HepG2 (cell line): ENCODE measurements around the gene SHQ1. TPM values are rescaled to one million over a fixed set of nuclear protein-coding genes. Genes with fewer than 3 reads are reported as not detected.

Experiments used
- ATAC-seq: fragments of 200-7000 bp; cut with Tn5 transposase; 3 replicates; pipeline ENCODE4 v1.9.1; 2020; ENCODE audit warnings: mild to moderate bottlenecking, moderate library complexity
- BruUV-seq: library from RNA; stranded (reverse); fragments of 400-500 nt; replicated peaks from 2 replicates; lab custom pipeline; 2021; lab: Mats Ljungman, UMichigan
- CTCF ChIA-PET: fragments of 300-600 bp; formaldehyde crosslinking; extraction: SDS; loops from one replicate; lab custom pipeline; 2021; ENCODE audit warnings: low total read pairs, inconsistent platforms, low intra/inter-chr PET ratio; lab: Yijun Ruan, JAX
- POLR2A ChIA-PET: fragments of 350-600 bp; sonication (Branson Sonifier 250); formaldehyde crosslinking; loops from one replicate; lab custom pipeline; 2020; ENCODE audit warnings: antibody characterized with exemption, inconsistent platforms; lab: Yijun Ruan, JAX
- DNase-seq: peaks from one replicate; pipeline ENCODE4 v3.0.0-alpha.2; 2015; ENCODE audit warnings: low spot score
- FAIRE-seq: peaks from 3 replicates; lab custom pipeline; 2011; peaks lifted over from hg19 to GRCh38; lab: Jason Lieb, UNC
- H2AFZ ChIP-seq: one replicate; pipeline ENCODE4 v1.6.1; 2011; ENCODE audit warnings: low read length, inconsistent platforms
- H3K27ac ChIP-seq: fragments of 300-600 bp; 3 replicates; pipeline ENCODE4 v1.8.0; 2011; ENCODE audit warnings: mixed run types, mild to moderate bottlenecking, mixed read lengths, low read length, inconsistent platforms; ENCODE audit not compliant: insufficient read depth; ENCODE audit errors: extremely low read length
- H3K27me3 ChIP-seq, 2 experiments: fragments of 200-600 bp in 1 of 2; 2 replicates in 1 of 2; 3 replicates in 1 of 2; pipeline versions ENCODE4 v1.6.0 to v1.8.0; 2011; ENCODE audit warnings: low read length in 2 of 2, mild to moderate bottlenecking in 2 of 2, moderate library complexity in 2 of 2, inconsistent platforms in 1 of 2; ENCODE audit not compliant: insufficient read depth in 2 of 2, control insufficient read depth in 1 of 2
- H3K36me3 ChIP-seq, 2 experiments: fragments of 200-600 bp in 1 of 2; replicated peaks in 1 of 2; 2 replicates in 1 of 2; 3 replicates in 1 of 2; pipeline versions ENCODE4 v1.5.1 to v1.8.0; 2011; ENCODE audit warnings: low read length in 2 of 2, inconsistent platforms in 1 of 2; ENCODE audit not compliant: insufficient read depth in 2 of 2, control insufficient read depth in 1 of 2
- H3K4me1 ChIP-seq: 2 replicates; pipeline ENCODE4 v1.5.1; 2012; ENCODE audit warnings: low read length, inconsistent platforms; ENCODE audit not compliant: insufficient read depth
- H3K4me2 ChIP-seq: 2 replicates; pipeline ENCODE4 v1.6.0; 2011; ENCODE audit warnings: low read depth, low read length, inconsistent platforms
- H3K4me3 ChIP-seq, 3 experiments: fragments of 200-600 bp in 1 of 3; sonication (generic), shearing (Covaris generic) in 1 of 3; replicated peaks in 1 of 3; 2 replicates each; pipeline ENCODE4 v1.5.1; 2011 to 2016; ENCODE audit warnings: low read length in 3 of 3, inconsistent platforms in 2 of 3, low read depth in 2 of 3, mild to moderate bottlenecking in 2 of 3, control low read depth in 1 of 3, mixed read lengths in 1 of 3; ENCODE audit not compliant: insufficient read depth in 1 of 3
- H3K79me2 ChIP-seq: one replicate; pipeline ENCODE4 v1.6.1; 2011; ENCODE audit warnings: low read length, inconsistent platforms; ENCODE audit not compliant: insufficient read depth
- H3K9ac ChIP-seq: 2 replicates; pipeline ENCODE4 v1.6.0; 2011; ENCODE audit warnings: mild to moderate bottlenecking, low read depth, low read length, inconsistent platforms; ENCODE audit not compliant: insufficient read depth
- H3K9me3 ChIP-seq: 2 replicates; pipeline ENCODE4 v1.5.1; 2012; ENCODE audit warnings: mild to moderate bottlenecking, low read length
- H4K20me1 ChIP-seq: 2 replicates; pipeline ENCODE4 v1.6.0; 2011; ENCODE audit warnings: inconsistent platforms, mild to moderate bottlenecking, low read length, moderate library complexity; ENCODE audit not compliant: insufficient read depth
- GTF3A ChIP-seq: sonication (generic); formaldehyde crosslinking; conservative IDR thresholded peaks from 2 replicates; pipeline ENCODE4 v1.4.0; 2020; ENCODE audit warnings: mild to moderate bottlenecking, missing genetic modification reagents
- HNRNPL ChIP-seq: fragments of 200-400 bp; formaldehyde crosslinking; IDR thresholded peaks from 2 replicates; pipeline ENCODE4 v1.6.1; 2017; ENCODE audit warnings: mild to moderate bottlenecking, low read depth, low read length
- NR3C1 ChIP-seq: sonication (generic); formaldehyde crosslinking; IDR thresholded peaks from 2 replicates; pipeline ENCODE4 v1.4.0; 2020; ENCODE audit warnings: missing genetic modification reagents
- NRL ChIP-seq: sonication (generic); formaldehyde crosslinking; IDR thresholded peaks from 2 replicates; pipeline ENCODE4 v1.5.0; 2020; ENCODE audit warnings: missing genetic modification reagents, mild to moderate bottlenecking, moderate library complexity, borderline replicate concordance
- ZFP62 ChIP-seq: sonication (generic); formaldehyde crosslinking; IDR thresholded peaks from 2 replicates; pipeline ENCODE4 v1.4.0; 2020; ENCODE audit warnings: missing genetic modification reagents
- ZNF230 ChIP-seq: sonication (generic); formaldehyde crosslinking; IDR thresholded peaks from 2 replicates; pipeline ENCODE4 v1.4.0; 2020; ENCODE audit warnings: mild to moderate bottlenecking, missing genetic modification reagents
- ZNF468 ChIP-seq: sonication (generic); formaldehyde crosslinking; IDR thresholded peaks from 2 replicates; pipeline ENCODE4 v1.8.0; 2022; ENCODE audit warnings: mild to moderate bottlenecking, moderate library complexity, missing genetic modification reagents
- ZNF652 ChIP-seq: IDR thresholded peaks from 2 replicates; pipeline ENCODE4 v1.6.1; 2016; ENCODE audit warnings: low read depth, borderline replicate concordance
- ZNF816 ChIP-seq: sonication (generic); formaldehyde crosslinking; IDR thresholded peaks from 2 replicates; pipeline ENCODE4 v1.8.0; 2022; ENCODE audit warnings: missing genetic modification reagents, mild to moderate bottlenecking, borderline replicate concordance
- WGBS: methylation state at CpG from one replicate; pipeline ENCODE4 v1.1.6; 2017; ENCODE audit warnings: low lambda C conversion rate; 5-methylcytosine and 5-hydroxymethylcytosine counted together
- in situ Hi-C: cut with HindIII; loops from 2 replicates; pipeline ENCODE4 v1.10.0; 2017; ENCODE audit warnings: low pct_unique_long_range_greater_than_20kb; ENCODE audit not compliant: extremely low pct_ligation_motif_present
- intact Hi-C: fragments of 100-400 bp; cut with micrococcal nuclease; formaldehyde crosslinking; loops from one replicate; pipeline ENCODE4 v1.10.0; 2022; ENCODE audit not compliant: unreplicated experiment
- polyA plus RNA-seq, 8 experiments: library from polyadenylated mRNA; depleted of rRNA in 3 of 8; stranded (reverse) in 7 of 8; unstranded in 1 of 8; fragments of >200 nt; fragmentation: Illumina TruSeq in 4 of 8; extraction: Trizol in 4 of 8; gene quantifications; 2 replicates each; pipeline versions ENCODE4 v1.2.1 to v1.2.3, GENCODE V29; 2011 to 2016; ENCODE audit warnings: low read depth in 4 of 8, missing spikeins in 1 of 8, mixed read lengths in 1 of 8; ENCODE audit not compliant: insufficient read depth in 1 of 8
- total RNA-seq, 5 experiments: library from RNA; depleted of rRNA; stranded (reverse); fragments of >200 nt; fragmentation: Illumina TruSeq; extraction: Trizol; gene quantifications; 2 replicates each; pipeline ENCODE4 v1.2.3, GENCODE V29; 2016; ENCODE audit warnings: low read depth in 1 of 5
- TF ChIP-seq, protein P1 (sequence below): sonication (generic); formaldehyde crosslinking; IDR thresholded peaks from 2 replicates; pipeline ENCODE4 v1.5.0; 2020; ENCODE audit warnings: mild to moderate bottlenecking, missing genetic modification reagents
- TF ChIP-seq, protein P2 (sequence below): sonication (generic); formaldehyde crosslinking; IDR thresholded peaks from 2 replicates; pipeline ENCODE4 v1.9.0; 2021; ENCODE audit warnings: mild to moderate bottlenecking, missing genetic modification reagents
- TF ChIP-seq, protein P3 (sequence below): IDR thresholded peaks from 2 replicates; pipeline ENCODE4 v1.6.1; 2016; ENCODE audit warnings: missing genetic modification reagents, missing compliant biosample characterization
- TF ChIP-seq, protein P4 (sequence below): IDR thresholded peaks from 2 replicates; pipeline ENCODE4 v1.6.1; 2016; ENCODE audit warnings: control low read depth

SHQ1 gene
- total and polyA plus RNA-seq, 2 of the 13 experiments (the other 11 are each of a cell fraction or from before 2014, with no cell fraction given), result 5.5 to 20.3 TPM

DNA sequence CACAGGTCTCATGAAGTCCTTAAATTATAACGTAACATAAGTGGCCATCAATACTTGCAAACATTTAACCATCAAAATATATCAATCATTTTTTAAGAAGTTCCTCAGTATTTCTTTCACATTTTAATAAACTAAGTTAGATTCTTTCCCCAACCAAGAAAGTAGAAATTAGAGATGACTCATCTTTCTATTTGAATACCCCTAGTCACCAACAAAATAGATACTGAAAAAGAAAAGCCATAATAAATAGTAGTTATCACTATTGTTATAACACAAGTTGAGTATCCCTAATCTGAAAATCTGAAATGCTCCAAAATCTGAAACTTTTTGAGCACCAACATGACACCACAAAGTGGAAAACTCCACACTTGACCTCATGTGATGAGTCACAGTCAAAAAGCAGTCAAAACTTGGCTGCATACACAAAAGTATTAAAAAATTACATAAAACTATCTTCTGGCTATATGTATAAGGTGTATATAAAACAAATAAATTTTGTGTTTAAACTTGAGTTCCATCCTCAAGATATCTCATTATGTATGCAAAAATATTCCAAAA, 3.7 kb downstream of the SHQ1 start (continued):
- TF ChIP-seq, protein P1, sequence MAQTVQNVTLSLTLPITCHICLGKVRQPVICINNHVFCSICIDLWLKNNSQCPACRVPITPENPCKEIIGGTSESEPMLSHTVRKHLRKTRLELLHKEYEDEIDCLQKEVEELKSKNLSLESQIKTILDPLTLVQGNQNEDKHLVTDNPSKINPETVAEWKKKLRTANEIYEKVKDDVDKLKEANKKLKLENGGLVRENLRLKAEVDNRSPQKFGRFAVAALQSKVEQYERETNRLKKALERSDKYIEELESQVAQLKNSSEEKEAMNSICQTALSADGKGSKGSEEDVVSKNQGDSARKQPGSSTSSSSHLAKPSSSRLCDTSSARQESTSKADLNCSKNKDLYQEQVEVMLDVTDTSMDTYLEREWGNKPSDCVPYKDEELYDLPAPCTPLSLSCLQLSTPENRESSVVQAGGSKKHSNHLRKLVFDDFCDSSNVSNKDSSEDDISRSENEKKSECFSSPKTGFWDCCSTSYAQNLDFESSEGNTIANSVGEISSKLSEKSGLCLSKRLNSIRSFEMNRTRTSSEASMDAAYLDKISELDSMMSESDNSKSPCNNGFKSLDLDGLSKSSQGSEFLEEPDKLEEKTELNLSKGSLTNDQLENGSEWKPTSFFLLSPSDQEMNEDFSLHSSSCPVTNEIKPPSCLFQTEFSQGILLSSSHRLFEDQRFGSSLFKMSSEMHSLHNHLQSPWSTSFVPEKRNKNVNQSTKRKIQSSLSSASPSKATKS (CRISPR knock-in tag), result no peak
- TF ChIP-seq ZNF468 (CRISPR knock-in tag) (no peak), ZNF230 (CRISPR knock-in tag) (no peak)

DNA sequence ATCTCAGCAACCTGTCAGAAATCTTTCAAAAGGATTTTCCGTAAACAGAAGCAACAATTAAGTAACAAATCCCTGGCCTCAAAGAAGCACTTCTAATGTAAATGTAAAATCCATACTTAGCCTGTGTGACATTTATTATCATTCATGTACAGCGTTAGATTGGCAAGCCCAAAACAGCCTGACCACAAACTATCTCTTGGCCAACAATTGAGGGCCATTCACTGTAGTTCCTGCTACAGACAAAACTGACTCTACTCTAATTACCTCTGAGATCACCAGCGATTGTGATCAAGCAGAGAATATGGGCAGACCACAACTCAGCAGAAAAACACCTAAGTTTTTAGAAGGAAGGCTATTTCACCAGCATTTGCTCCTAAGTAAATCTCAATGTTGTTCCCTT, 9.2 kb downstream of the SHQ1 start:
- Histone ChIP-seq H3K27ac (no peak overlapping the region), H3K4me1 (no peaks in the 10 kb centered on the region), H3K79me2 (no peaks in the 10 kb centered on the region), H3K4me3 (no peak overlapping the region), H2AFZ (no peak overlapping the region), H4K20me1 (no peaks in the 10 kb centered on the region), H3K27me3 (no peaks in the 10 kb centered on the region), H3K4me2 (no peak overlapping the region), H3K9ac (no peak overlapping the region), H3K9me3 (no peaks in the 10 kb centered on the region), H3K36me3 (peaks cover 4 to 52% of the 10 kb centered on the region in 2 experiments)
- intact Hi-C loops, result no loop called here
- no peak for ATAC-seq
- CTCF ChIA-PET, result no interaction called here
- no peak for FAIRE-seq
- WGBS, result 96% methylated on average over 3 of the region's 3 CpGs
- no peak for DNase-seq
- BruUV-seq, result no TSS peak
- POLR2A ChIA-PET, result no interaction called here
- in situ Hi-C loops, result no loop called here
- TF ChIP-seq HNRNPL (no peak), ZNF652 (no peak), ZFP62 (no peak), NRL (CRISPR knock-in tag) (no peak), ZNF816 (no peak), GTF3A (no peak), NR3C1 (CRISPR knock-in tag) (no peak)
- TF ChIP-seq, protein P2, sequence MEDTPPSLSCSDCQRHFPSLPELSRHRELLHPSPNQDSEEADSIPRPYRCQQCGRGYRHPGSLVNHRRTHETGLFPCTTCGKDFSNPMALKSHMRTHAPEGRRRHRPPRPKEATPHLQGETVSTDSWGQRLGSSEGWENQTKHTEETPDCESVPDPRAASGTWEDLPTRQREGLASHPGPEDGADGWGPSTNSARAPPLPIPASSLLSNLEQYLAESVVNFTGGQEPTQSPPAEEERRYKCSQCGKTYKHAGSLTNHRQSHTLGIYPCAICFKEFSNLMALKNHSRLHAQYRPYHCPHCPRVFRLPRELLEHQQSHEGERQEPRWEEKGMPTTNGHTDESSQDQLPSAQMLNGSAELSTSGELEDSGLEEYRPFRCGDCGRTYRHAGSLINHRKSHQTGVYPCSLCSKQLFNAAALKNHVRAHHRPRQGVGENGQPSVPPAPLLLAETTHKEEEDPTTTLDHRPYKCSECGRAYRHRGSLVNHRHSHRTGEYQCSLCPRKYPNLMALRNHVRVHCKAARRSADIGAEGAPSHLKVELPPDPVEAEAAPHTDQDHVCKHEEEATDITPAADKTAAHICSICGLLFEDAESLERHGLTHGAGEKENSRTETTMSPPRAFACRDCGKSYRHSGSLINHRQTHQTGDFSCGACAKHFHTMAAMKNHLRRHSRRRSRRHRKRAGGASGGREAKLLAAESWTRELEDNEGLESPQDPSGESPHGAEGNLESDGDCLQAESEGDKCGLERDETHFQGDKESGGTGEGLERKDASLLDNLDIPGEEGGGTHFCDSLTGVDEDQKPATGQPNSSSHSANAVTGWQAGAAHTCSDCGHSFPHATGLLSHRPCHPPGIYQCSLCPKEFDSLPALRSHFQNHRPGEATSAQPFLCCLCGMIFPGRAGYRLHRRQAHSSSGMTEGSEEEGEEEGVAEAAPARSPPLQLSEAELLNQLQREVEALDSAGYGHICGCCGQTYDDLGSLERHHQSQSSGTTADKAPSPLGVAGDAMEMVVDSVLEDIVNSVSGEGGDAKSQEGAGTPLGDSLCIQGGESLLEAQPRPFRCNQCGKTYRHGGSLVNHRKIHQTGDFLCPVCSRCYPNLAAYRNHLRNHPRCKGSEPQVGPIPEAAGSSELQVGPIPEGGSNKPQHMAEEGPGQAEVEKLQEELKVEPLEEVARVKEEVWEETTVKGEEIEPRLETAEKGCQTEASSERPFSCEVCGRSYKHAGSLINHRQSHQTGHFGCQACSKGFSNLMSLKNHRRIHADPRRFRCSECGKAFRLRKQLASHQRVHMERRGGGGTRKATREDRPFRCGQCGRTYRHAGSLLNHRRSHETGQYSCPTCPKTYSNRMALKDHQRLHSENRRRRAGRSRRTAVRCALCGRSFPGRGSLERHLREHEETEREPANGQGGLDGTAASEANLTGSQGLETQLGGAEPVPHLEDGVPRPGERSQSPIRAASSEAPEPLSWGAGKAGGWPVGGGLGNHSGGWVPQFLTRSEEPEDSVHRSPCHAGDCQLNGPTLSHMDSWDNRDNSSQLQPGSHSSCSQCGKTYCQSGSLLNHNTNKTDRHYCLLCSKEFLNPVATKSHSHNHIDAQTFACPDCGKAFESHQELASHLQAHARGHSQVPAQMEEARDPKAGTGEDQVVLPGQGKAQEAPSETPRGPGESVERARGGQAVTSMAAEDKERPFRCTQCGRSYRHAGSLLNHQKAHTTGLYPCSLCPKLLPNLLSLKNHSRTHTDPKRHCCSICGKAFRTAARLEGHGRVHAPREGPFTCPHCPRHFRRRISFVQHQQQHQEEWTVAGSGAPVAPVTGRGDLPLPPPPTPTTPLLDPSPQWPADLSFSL, result no peak
- TF ChIP-seq, protein P3, sequence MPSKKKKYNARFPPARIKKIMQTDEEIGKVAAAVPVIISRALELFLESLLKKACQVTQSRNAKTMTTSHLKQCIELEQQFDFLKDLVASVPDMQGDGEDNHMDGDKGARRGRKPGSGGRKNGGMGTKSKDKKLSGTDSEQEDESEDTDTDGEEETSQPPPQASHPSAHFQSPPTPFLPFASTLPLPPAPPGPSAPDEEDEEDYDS (CRISPR knock-in tag), result no peak
- TF ChIP-seq, protein P4, sequence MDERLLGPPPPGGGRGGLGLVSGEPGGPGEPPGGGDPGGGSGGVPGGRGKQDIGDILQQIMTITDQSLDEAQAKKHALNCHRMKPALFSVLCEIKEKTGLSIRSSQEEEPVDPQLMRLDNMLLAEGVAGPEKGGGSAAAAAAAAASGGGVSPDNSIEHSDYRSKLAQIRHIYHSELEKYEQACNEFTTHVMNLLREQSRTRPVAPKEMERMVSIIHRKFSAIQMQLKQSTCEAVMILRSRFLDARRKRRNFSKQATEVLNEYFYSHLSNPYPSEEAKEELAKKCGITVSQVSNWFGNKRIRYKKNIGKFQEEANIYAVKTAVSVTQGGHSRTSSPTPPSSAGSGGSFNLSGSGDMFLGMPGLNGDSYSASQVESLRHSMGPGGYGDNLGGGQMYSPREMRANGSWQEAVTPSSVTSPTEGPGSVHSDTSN (CRISPR knock-in tag), result no peak
